Kidney (tissue), 14 donors: ENCODE data around the gene GRIFIN. TPM values are rescaled to one million over a fixed set of nuclear protein-coding genes. Genes with fewer than 3 reads are reported as not detected.

Experiments
- DNase-seq, 5 donors: peaks; one replicate each; pipeline ENCODE4 v3.0.0-alpha.2; 2013 to 2020
- FAIRE-seq: peaks from 2 replicates; lab custom pipeline; 2012; peaks lifted over from hg19 to GRCh38; lab: Jason Lieb, UNC
- H3K27ac ChIP-seq, 2 donors: one replicate each; pipeline ENCODE4 v1.7.0; 2013; ENCODE audit warnings: low read depth in 2 of 2, low read length in 2 of 2, inconsistent platforms in 1 of 2
- H3K27me3 ChIP-seq: one replicate; pipeline ENCODE4 v1.7.1; 2013; ENCODE audit warnings: low read length, inconsistent platforms; ENCODE audit not compliant: control insufficient read depth, insufficient read depth
- H3K36me3 ChIP-seq, 3 donors: one replicate each; pipeline versions ENCODE4 v1.7.0 to v1.7.1; 2013; ENCODE audit warnings: low read length in 3 of 3, control low read depth in 1 of 3, inconsistent platforms in 1 of 3; ENCODE audit not compliant: insufficient read depth in 3 of 3, control insufficient read depth in 2 of 3
- H3K4me1 ChIP-seq, 3 donors: one replicate each; pipeline versions ENCODE4 v1.7.0 to v1.7.1; 2013; ENCODE audit warnings: low read length in 3 of 3, inconsistent platforms in 1 of 3, low read depth in 1 of 3; ENCODE audit not compliant: control insufficient read depth in 2 of 3, insufficient read depth in 2 of 3
- H3K4me3 ChIP-seq, 3 donors: one replicate each; pipeline versions ENCODE4 v1.7.0 to v1.8.1; 2013; ENCODE audit warnings: low read length in 3 of 3, control low read depth in 1 of 3, inconsistent platforms in 1 of 3
- H3K9ac ChIP-seq, 3 donors: one replicate each; pipeline versions ENCODE4 v1.7.0 to v1.7.1; 2013; ENCODE audit warnings: low read length in 3 of 3, control low read depth in 1 of 3, inconsistent platforms in 1 of 3
- H3K9me3 ChIP-seq, 3 donors: one replicate each; pipeline versions ENCODE4 v1.7.0 to v1.7.1; 2013; ENCODE audit warnings: low read length in 3 of 3, control low read depth in 1 of 3, inconsistent platforms in 1 of 3; ENCODE audit not compliant: control insufficient read depth in 2 of 3, insufficient read depth in 1 of 3
- intact Hi-C: fragments of 100-400 bp; cut with DNase I; formaldehyde crosslinking; loops from one replicate; pipeline ENCODE4 v1.11.1; 2022
- polyA plus RNA-seq: library from polyadenylated mRNA; stranded (reverse); fragments of 350-450 nt; fragmentation: Illumina TruSeq; extraction: RNeasy Lipid Tissue Mini Kit (QIAGEN cat#74804); gene quantifications from one replicate; pipeline ENCODE4 v1.2.3, GENCODE V29; 2014; ENCODE audit warnings: low read depth, low replicate concordance; ENCODE audit not compliant: insufficient read depth
- total RNA-seq: library from RNA; stranded (reverse); fragmentation: NEBNext Ultra II Directional; extraction: Animal tissue kit (Norgen Biotek cat#: 25700); gene quantifications from one replicate; pipeline ENCODE4 v1.2.1, GENCODE V29; 2021
- TF ChIP-seq, protein P1 (sequence below): IDR thresholded peaks from 3 replicates; pipeline ENCODE4 v1.5.1; 2012; ENCODE audit warnings: mild to moderate bottlenecking, moderate library complexity, borderline replicate concordance; ENCODE audit not compliant: insufficient read depth; ENCODE audit errors: extremely low read depth
- donor health status: control.
- donor health status: control.
- donor health status: control.
- donor health status: control.
- donor health status: control.
- donor health status: DM: yes; HTN: yes; CAD: no.
- donor health status: Normal renal cell carcinoma (clear cell type).

Gene GRIFIN
- total and polyA plus RNA-seq, 2 donors from 2014 or later: not detected

- Histone ChIP-seq H3K9me3 (no peaks in the 10 kb centered on the region), H3K4me3 (no peak overlapping the region), H3K36me3 (no peaks in the 10 kb centered on the region), H3K27me3 (no peaks in the 10 kb centered on the region), H3K9ac (no peak overlapping the region), H3K4me1 (peaks cover 0 to 7% (median 0%) of the 10 kb centered on the region in 3 donors), H3K27ac (no peak overlapping the region)
- FAIRE-seq (no peak), DNase-seq (no peak)
- intact Hi-C loops: no loop called here
- TF ChIP-seq, protein P1, sequence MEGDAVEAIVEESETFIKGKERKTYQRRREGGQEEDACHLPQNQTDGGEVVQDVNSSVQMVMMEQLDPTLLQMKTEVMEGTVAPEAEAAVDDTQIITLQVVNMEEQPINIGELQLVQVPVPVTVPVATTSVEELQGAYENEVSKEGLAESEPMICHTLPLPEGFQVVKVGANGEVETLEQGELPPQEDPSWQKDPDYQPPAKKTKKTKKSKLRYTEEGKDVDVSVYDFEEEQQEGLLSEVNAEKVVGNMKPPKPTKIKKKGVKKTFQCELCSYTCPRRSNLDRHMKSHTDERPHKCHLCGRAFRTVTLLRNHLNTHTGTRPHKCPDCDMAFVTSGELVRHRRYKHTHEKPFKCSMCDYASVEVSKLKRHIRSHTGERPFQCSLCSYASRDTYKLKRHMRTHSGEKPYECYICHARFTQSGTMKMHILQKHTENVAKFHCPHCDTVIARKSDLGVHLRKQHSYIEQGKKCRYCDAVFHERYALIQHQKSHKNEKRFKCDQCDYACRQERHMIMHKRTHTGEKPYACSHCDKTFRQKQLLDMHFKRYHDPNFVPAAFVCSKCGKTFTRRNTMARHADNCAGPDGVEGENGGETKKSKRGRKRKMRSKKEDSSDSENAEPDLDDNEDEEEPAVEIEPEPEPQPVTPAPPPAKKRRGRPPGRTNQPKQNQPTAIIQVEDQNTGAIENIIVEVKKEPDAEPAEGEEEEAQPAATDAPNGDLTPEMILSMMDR: no peak
These were observed 23.4 kb downstream of the GRIFIN start for GRCh38 chr7:2452643-2453270.

- H3K27ac ChIP-seq: no peak overlapping the region
- no peaks in the 10 kb centered on the region for H3K36me3 ChIP-seq
- peak in 1 of 5 donors; percentile 77 for DNase-seq
- peak overlapping the region in 1 of 3 donors; percentile 40 for H3K9ac ChIP-seq
- no peaks in the 10 kb centered on the region for H3K27me3 ChIP-seq
- no peaks in the 10 kb centered on the region for H3K9me3 ChIP-seq
- peak overlapping the region in 2 of 3 donors; percentile 26 to 49 for H3K4me3 ChIP-seq
- intact Hi-C loops: no loop called here
- TF ChIP-seq, protein P1: no peak
- peaks cover 0 to 7% (median 0%) of the 10 kb centered on the region in 3 donors for H3K4me1 ChIP-seq
- FAIRE-seq: no peak
These were observed 24.1 kb downstream of the GRIFIN start for GRCh38 chr7:2452074-2452507.

GRCh38 chr7:2451171-2452073 is 24.8 kb downstream of the GRIFIN start:
- Histone ChIP-seq H3K27me3 (no peaks in the 10 kb centered on the region), H3K27ac (no peak overlapping the region), H3K36me3 (no peaks in the 10 kb centered on the region), H3K9me3 (no peaks in the 10 kb centered on the region), H3K4me1 (peaks cover 0 to 7% (median 0%) of the 10 kb centered on the region in 3 donors), H3K9ac (peak overlapping the region in 1 of 3 donors; percentile 40), H3K4me3 (peak overlapping the region in 2 of 3 donors; percentile 26 to 49)
- no peak for FAIRE-seq
- TF ChIP-seq, protein P1: peak; percentile 78
- intact Hi-C loops: no loop called here
- peak; percentile 81 to 94 (median 87) for DNase-seq
